ENCODE measurements around the gene ELMO3.

ELMO3 gene

DNA sequence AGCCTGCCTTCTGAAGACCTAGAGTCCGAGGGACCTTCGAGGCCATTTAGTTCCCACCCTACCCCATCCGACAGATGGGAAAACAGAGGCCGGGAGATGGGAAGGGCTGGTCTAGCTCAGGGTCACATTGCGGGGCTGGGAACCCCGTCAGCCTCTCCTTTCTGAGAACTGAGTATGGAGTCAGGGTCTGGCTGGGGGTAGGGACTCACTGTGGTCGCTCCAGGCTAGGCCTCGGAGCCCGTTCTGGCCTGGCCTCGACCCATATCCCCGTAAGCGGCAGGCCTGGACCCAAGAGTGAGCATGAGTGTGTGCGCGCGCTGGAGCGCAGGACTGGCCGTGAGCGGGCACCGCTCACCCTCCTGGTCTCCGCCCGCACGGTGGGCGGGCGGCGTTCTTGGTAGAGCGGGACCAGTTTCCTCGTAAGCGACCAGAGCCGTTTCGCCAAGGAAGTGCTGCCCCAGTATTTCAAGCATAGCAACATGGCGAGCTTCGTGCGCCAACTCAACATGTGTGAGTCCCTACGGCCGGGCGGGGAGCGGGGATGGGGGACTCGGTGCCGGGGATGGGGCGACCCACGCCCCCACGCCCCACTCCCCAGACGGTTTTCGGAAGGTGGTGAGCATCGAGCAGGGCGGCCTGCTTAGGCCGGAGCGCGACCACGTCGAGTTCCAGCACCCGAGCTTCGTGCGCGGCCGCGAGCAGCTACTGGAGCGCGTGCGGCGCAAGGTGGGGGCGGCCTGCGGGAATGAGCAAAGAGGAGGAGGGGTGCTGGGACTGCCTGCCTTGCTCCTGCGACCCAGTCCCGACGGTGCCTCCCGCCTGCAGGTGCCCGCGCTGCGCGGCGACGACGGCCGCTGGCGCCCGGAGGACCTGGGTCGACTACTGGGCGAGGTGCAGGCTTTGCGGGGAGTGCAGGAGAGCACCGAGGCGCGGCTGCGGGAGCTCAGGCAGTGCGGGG is 33.5 kb upstream of the ELMO3 start:
- TF ChIP-seq, protein P1, sequence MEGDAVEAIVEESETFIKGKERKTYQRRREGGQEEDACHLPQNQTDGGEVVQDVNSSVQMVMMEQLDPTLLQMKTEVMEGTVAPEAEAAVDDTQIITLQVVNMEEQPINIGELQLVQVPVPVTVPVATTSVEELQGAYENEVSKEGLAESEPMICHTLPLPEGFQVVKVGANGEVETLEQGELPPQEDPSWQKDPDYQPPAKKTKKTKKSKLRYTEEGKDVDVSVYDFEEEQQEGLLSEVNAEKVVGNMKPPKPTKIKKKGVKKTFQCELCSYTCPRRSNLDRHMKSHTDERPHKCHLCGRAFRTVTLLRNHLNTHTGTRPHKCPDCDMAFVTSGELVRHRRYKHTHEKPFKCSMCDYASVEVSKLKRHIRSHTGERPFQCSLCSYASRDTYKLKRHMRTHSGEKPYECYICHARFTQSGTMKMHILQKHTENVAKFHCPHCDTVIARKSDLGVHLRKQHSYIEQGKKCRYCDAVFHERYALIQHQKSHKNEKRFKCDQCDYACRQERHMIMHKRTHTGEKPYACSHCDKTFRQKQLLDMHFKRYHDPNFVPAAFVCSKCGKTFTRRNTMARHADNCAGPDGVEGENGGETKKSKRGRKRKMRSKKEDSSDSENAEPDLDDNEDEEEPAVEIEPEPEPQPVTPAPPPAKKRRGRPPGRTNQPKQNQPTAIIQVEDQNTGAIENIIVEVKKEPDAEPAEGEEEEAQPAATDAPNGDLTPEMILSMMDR (IDR thresholded peaks at IDR 0.05; ENCODE audit: low read length, missing control alignments), result no peak
- no peak for DNase-seq (ENCODE audit: low read depth)
- no peak overlapping the region for H3K4me3 ChIP-seq (replicated peaks; ENCODE audit: low read depth, low read length)

DNA sequence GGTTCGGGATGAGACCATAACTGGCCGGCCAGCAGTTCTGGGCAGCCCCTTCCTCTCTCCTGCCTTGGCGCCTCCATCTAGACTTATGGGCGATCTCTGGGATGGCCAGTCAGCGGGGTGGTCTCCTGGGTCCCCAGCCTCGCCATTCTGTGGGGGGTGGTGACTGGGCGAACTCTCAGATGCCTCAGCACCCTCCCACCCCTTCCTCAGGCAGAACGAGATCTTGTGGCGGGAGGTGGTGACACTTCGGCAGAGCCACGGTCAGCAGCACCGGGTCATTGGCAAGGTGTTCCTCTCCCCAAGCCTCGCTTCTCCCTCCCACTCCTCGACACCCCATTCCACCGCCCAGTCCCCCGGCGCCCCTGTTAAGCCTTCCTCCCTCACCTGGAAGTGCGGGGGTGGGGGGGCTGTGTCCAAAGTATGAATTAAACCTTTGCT is 32.8 kb upstream of the ELMO3 start:
- H3K4me3 ChIP-seq (replicated peaks; ENCODE audit: low read depth, low read length), result no peak overlapping the region
- TF ChIP-seq, protein P1 (IDR thresholded peaks at IDR 0.05; ENCODE audit: low read length, missing control alignments), result no peak
- no peak for DNase-seq (ENCODE audit: low read depth)

DNA sequence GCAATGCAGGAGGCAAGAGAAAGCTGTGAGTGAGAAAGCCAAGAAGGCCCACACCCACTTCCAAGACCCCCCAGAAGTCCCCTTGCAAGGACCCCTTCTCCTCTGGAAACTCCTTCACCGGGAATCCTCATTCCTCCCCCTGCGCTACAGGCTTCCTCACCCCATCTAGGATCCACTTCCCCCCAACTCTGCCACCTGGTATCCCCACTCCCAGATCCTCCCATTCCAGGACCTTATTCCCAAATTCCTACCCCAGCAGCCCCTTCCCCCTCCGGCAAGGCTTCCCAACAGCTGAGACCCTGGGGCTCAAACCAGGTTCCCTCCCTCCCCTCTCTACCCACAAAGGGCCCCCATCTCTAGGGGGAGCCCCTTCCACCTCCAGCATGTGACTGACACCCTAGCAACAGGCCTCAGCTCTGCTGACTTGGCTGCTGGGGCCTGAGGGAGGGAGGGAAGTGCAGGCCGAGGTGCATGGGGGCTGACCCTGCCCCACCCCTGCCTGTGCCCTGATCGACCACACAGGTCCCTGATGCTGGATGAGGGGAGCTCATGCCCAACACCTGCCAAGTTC is 32.2 kb upstream of the ELMO3 start:
- DNase-seq (ENCODE audit: low read depth), result no peak
- H3K4me3 ChIP-seq (replicated peaks; ENCODE audit: low read depth, low read length), result no peak overlapping the region
- TF ChIP-seq, protein P1 (IDR thresholded peaks at IDR 0.05; ENCODE audit: low read length, missing control alignments), result no peak

DNA sequence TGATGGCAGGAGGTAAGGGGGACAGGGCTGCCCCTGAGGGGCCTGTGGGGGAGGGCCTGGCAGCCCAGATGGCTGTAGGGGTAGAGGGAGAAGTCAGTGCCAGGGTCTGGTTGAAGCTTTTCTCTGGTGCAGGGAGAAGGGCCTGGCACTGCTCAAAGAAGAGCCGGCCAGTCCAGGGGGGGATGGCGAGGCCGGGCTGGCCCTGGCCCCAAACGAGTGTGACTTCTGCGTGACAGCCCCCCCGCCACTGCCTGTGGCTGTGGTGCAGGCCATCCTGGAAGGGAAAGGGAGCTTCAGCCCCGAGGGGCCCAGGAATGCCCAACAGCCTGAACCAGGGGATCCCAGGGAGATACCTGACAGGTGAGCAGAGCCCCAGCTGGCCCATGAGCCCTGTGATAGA is 31.3 kb upstream of the ELMO3 start:
- TF ChIP-seq, protein P1 (IDR thresholded peaks at IDR 0.05; ENCODE audit: low read length, missing control alignments), result no peak
- no peak overlapping the region for H3K4me3 ChIP-seq (replicated peaks; ENCODE audit: low read depth, low read length)
- DNase-seq (ENCODE audit: low read depth), result no peak

DNA sequence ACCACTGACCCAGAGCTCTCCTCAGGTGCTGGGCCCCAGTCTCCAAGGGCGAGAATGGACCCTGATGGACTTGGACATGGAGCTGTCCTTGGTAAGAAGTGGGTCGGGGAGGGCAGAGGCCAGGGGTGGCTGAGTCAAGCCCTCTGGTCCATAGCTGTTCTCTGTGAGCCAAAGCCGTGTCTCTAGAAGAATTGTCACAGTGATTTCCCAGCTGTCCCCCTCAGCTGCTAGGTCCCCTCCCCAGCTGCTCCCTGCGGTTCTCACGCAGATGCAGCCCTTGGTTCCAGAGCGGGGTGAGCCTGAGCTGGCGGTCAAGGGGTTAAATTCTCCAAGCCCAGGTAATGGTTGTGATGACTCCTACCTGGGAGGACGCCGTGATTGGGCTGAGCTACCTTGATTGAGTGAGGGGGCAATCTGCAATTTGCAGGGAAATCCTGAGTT is 29.9 kb upstream of the ELMO3 start:
- TF ChIP-seq, protein P1 (IDR thresholded peaks at IDR 0.05; ENCODE audit: low read length, missing control alignments), result no peak
- no peak for DNase-seq (ENCODE audit: low read depth)
- no peak overlapping the region for H3K4me3 ChIP-seq (replicated peaks; ENCODE audit: low read depth, low read length)

DNA sequence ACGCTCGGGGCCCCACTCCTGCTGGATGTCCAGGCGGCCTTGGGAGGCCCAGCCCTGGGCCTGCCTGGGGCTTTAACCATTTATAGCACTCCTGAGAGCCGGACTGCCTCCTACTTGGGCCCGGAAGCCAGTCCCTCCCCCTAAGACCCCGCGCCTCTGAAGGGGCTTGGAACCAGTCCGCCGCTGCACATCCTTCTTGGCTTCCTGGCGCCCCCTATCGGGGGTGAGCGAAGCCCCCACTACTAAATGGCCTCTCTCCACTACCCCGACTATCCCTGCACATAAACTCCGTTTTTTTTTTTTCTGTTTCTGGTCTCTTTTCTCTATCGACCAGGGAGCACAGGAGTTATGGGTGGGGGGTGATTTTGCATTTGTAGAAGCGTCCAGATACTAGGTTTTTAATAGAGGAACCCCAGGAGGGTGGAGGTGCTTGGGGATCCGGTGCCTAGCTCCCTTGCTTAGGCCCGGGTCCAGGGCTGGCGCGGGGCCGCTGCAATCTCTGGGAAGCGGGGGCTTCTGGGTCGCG is 29.2 kb upstream of the ELMO3 start:
- no peak for DNase-seq (ENCODE audit: low read depth)
- peak overlapping the region; percentile 55 for H3K4me3 ChIP-seq (replicated peaks; ENCODE audit: low read depth, low read length)

More for the DNA sequence above, 29.2 kb upstream of the ELMO3 start:
- TF ChIP-seq, protein P1 (IDR thresholded peaks at IDR 0.05; ENCODE audit: low read length, missing control alignments), result peak; percentile 65
